Ectodermal cell (in vitro differentiated cells): ENCODE data around the gene PRDM16.

Source experiments
- H3K27ac ChIP-seq: 2 replicates; pipeline ENCODE4 v1.7.0; 2013; ENCODE audit warnings: mild to moderate bottlenecking, low read depth, low read length; ENCODE audit not compliant: insufficient read depth, poor library complexity, severe bottlenecking
- H3K27me3 ChIP-seq: 2 replicates; pipeline ENCODE4 v1.7.0; 2013; ENCODE audit warnings: mild to moderate bottlenecking, low read length; ENCODE audit not compliant: insufficient read depth, control insufficient read depth, poor library complexity, severe bottlenecking
- H3K36me3 ChIP-seq: one replicate; pipeline ENCODE4 v1.7.0; 2013; ENCODE audit warnings: low read length; ENCODE audit not compliant: control insufficient read depth, insufficient read depth
- H3K4me1 ChIP-seq: one replicate; pipeline ENCODE4 v1.7.0; 2013; ENCODE audit warnings: low read length; ENCODE audit not compliant: control insufficient read depth, insufficient read depth
- H3K4me3 ChIP-seq: 2 replicates; pipeline ENCODE4 v1.7.0; 2013; ENCODE audit warnings: low read depth, low read length, control low read depth; ENCODE audit not compliant: insufficient read depth
- H3K9me3 ChIP-seq: 2 replicates; pipeline ENCODE4 v1.7.0; 2013; ENCODE audit warnings: mild to moderate bottlenecking, low read length, moderate library complexity; ENCODE audit not compliant: control insufficient read depth
- WGBS, 2 experiments: methylation state at CpG; one replicate each; pipeline ENCODE4 v1.1.7; 2013; ENCODE audit warnings: missing lambda C conversion rate in 2 of 2; 5-methylcytosine and 5-hydroxymethylcytosine counted together

The PRDM16 gene

DNA sequence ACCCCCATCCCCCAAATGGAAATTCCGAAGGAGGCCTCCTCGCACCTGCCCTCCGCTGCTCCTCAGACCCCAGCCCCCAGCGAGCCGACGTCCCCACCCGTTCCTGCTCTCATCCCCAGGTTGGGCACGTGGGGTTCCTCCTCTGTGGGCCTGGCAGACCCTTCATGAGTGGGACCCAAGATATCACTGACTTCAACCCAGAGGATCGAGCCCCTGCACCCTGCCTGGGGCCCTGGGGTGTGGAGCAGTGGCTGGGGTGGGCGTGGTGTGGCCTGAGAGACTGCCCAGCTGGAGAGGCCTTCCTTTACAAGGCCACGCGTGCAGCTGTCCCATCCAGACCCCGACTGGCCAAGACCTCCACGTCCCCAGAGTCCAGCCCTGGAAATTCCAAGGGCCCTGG, 367.9 kb downstream of the PRDM16 start:
- peaks cover 22% of the 10 kb centered on the region for H3K4me1 ChIP-seq
- H3K27me3 ChIP-seq, result no peaks in the 10 kb centered on the region
- H3K9me3 ChIP-seq, result no peaks in the 10 kb centered on the region
- H3K36me3 ChIP-seq, result no peaks in the 10 kb centered on the region
- no peak overlapping the region for H3K4me3 ChIP-seq
- no peak overlapping the region for H3K27ac ChIP-seq
- WGBS, 2 experiments, result 93 to 95% methylated on average over 14 of the region's 14 CpGs

DNA sequence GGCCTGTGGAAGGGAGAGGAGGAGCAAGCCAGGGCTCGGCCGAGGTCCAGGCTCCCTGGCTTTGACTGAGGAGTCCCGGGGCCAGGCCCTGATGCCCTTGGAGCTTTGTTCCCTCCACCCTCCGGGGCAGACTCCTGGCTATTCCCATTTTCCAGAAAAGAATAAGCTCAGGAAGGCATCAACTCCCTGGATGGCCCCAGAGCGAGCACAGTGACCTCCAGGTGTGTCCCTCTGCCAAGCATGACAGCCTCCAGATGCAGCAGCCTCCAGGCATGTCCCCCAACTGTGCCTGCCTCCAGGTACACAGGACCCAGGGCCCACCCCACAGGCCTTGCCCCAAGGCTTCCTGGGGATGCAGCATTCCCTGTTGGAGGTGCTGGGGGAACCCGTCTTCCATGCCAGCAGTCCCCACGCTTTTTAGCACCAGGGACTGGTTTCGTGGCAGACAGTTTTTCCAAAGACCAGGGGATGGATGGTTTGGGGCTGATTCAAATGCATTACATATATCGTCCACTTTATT, 369.7 kb downstream of the PRDM16 start:
- 86 to 89% methylated on average over 8 to 9 of the region's 9 CpGs for WGBS, 2 experiments
- H3K4me1 ChIP-seq, result peaks cover 22% of the 10 kb centered on the region
- no peak overlapping the region for H3K27ac ChIP-seq
- H3K4me3 ChIP-seq, result no peak overlapping the region
- H3K27me3 ChIP-seq, result no peaks in the 10 kb centered on the region
- no peaks in the 10 kb centered on the region for H3K36me3 ChIP-seq
- no peaks in the 10 kb centered on the region for H3K9me3 ChIP-seq

DNA sequence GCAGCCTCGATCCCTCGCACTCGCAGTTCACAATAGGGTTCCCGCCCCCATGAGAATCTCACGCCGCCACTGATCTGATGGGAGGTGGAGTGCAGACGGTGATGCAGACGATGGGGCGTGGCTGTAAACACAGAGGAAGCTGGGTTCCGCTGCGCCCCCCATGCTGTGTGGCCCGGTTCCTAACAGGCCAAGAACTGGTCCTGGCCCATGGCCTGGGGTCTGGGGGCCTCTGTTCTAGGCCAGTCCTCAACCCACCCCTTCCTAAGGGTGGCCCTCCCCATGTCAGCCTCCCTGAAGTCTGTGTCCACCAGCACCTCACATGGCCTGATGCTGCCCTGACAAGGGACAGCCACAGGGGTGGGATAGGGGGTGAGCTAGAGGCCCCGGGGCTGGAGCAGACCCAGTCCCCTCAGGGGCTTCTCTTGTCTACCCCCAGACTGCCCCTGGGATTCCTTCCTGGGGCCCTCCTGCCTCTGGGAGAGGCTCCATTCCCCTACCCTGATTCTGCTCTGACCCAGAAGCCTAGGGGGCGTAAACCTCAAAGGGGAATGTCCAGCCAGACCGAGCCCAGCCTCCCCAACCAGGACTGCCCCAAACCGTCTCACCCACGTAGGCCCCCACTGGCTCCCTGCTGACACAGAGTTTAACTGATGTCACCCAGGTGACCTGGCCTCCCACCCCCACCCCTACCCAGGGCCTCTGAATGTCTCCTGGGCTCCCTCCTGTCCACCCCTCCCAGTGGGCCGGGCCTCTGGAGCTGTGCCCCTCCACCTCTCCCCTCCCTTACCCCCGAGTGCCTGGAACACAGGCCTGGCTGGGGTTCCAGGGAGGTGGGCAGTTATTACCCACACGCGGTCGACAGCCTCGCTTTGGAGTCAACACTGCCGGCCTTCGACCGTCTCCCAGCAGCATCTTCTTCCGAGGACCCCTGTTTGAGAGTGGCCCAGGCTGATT, 370.6 kb downstream of the PRDM16 start:
- no peaks in the 10 kb centered on the region for H3K9me3 ChIP-seq
- H3K4me1 ChIP-seq, result peaks cover 22% of the 10 kb centered on the region
- 78 to 82% methylated on average over 27 of the region's 27 CpGs for WGBS, 2 experiments
- no peaks in the 10 kb centered on the region for H3K36me3 ChIP-seq
- H3K27ac ChIP-seq, result no peak overlapping the region
- no peak overlapping the region for H3K4me3 ChIP-seq
- H3K27me3 ChIP-seq, result no peaks in the 10 kb centered on the region

DNA sequence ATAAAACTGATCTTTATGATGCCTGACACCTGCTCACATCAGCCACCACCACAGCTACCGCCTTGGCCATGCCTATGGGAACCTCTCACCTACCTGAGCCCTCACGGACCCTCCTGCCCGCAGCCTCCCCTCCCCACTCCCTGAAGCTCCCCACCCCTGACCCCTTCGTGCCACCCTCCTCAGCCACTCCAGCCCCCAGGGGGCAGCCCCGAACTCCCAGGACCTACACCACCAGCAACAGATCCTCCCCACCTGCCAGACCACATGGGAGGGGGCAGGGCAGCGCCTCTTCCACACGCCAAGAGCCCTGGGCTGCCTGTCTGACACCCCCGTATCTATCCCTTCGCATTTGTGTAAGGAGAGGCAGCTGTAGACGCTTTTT, 371.3 kb downstream of the PRDM16 start:
- 76 to 77% methylated on average over 10 of the region's 10 CpGs for WGBS, 2 experiments
- H3K27me3 ChIP-seq, result no peaks in the 10 kb centered on the region
- no peaks in the 10 kb centered on the region for H3K9me3 ChIP-seq
- no peak overlapping the region for H3K4me3 ChIP-seq
- H3K27ac ChIP-seq, result no peak overlapping the region
- H3K36me3 ChIP-seq, result no peaks in the 10 kb centered on the region
- peaks cover 22% of the 10 kb centered on the region for H3K4me1 ChIP-seq

DNA sequence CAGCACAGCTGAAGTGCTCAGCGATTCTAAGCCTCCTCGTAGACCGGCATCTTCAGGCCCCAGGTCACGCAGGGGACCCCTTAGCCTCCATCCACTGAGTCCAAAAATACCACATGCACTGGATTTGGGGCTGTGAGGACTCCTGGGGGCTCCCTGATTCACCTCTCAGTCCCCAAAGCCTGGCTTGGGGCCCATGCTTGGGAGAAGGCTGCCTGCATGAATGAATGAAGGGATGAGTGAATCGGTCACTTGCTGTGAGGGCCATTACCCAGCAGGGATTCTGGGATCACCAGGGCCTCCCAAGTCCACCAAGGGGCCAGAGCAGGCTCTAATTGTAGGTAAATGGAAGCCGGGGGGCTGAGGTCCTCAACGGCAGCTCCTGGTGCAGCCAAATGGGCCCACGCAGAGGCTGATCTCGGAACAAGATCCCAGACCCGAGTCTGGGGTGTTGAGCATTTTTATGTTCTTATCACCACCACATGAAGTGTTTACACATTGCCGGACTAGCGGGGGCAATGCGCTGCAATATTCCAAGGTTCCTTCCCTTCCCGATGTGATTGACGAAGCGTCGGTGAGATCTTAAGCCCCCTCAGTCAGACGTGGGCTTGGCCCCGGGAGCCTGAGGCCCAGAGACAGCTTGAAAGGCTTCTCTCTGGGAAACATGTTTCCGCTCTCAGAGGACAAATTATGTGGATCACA, 371.9 kb downstream of the PRDM16 start:
- Histone ChIP-seq H3K9me3 (no peaks in the 10 kb centered on the region), H3K27ac (peak overlapping the region; percentile 67), H3K27me3 (no peaks in the 10 kb centered on the region), H3K4me1 (peaks cover 22% of the 10 kb centered on the region), H3K4me3 (no peak overlapping the region), H3K36me3 (no peaks in the 10 kb centered on the region)
- 84 to 87% methylated on average over 20 of the region's 20 CpGs for WGBS, 2 experiments

DNA sequence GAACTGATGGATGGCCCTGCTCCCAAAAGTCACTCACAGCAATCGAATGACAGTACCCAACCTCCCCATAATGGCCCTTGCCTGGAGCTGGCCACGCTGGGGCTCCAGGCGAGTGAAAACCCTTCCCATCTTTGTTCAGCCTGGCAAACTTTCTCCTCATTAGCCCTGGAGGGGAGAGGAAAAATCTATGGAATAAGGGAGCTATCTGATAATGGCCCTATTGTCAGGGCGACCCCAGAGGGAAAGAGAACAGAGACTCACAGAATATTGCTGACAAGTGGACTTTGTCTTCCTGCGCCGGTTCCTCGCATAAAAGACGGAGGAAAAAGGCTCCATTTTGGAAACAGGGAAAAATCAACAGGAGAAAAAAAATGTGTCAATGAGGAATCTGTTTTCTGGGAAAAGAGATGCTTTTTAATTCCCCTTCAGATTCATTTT, 372.4 kb downstream of the PRDM16 start:
- Histone ChIP-seq H3K4me1 (peaks cover 22% of the 10 kb centered on the region), H3K9me3 (no peaks in the 10 kb centered on the region), H3K27me3 (no peaks in the 10 kb centered on the region), H3K27ac (peak overlapping the region; percentile 81), H3K36me3 (no peaks in the 10 kb centered on the region), H3K4me3 (no peak overlapping the region)
- 73 to 76% methylated on average over 8 of the region's 8 CpGs for WGBS, 2 experiments

DNA sequence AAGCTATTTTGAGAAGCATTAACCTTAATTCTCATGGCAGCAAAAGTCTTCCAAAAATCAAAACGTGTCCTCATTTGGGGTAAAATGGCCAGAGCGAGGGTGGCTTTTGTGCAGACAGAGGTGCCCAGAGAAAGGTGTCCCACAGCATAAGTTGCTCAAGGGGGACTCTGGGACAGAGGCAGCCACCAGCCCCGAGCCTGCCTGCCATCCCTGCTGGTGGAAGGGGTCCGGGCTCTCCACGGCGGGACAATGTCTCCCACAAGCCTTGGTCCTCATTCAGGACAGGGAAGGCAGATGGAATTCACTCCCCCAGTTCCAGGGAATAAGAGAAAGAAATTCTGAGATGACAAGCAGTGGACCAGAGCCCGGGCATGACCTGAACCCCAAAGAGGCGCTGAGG, 372.9 kb downstream of the PRDM16 start:
- 92 to 93% methylated on average over 8 of the region's 8 CpGs for WGBS, 2 experiments
- no peaks in the 10 kb centered on the region for H3K36me3 ChIP-seq
- no peaks in the 10 kb centered on the region for H3K9me3 ChIP-seq
- H3K27ac ChIP-seq, result peak overlapping the region; percentile 81
- H3K4me3 ChIP-seq, result no peak overlapping the region
- no peaks in the 10 kb centered on the region for H3K27me3 ChIP-seq
- peaks cover 22% of the 10 kb centered on the region for H3K4me1 ChIP-seq

DNA sequence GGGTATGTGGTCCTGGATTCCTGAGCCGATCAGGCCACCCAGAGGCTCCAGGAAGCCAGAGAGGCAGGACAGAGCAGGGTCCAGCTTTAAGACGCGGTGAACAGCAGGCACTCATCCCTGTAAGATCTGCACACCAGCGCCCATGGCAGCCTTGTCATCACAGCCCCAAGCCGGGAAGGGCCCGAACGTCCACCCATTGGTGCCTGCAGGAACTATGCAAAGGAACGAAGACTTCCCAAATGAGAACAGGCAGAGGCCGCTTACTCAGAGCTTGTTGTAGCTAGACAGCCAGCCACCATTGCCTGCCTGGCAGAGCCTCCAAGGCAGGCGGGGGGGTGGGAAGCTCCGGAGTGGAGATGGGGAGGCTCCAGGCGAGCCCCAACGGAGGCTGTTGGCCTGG, 373.3 kb downstream of the PRDM16 start:
- Histone ChIP-seq H3K4me1 (peaks cover 22% of the 10 kb centered on the region), H3K36me3 (no peaks in the 10 kb centered on the region), H3K9me3 (no peaks in the 10 kb centered on the region), H3K27ac (no peak overlapping the region), H3K4me3 (no peak overlapping the region), H3K27me3 (no peaks in the 10 kb centered on the region)
- 87% methylated on average over 13 of the region's 13 CpGs for WGBS, 2 experiments

DNA sequence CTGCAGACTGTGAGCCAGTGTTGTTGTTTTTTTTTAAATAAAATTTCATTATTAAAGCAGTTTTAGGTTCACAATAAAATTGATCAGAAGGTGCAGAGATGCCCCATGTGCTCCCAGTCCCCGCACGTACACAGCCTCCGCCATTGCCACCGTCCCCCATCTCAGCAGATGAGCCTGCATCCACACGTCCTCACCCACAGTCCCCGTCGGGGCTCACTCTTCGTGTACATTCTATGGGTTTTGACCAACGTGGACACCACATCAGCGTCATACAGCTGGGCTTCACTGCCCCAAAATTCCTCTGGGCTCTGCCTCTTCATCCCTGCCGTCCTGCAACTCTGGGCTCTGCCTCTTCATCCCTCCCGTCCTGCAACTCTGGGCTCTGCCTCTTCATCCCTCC, 373.9 kb downstream of the PRDM16 start:
- 91 to 92% methylated on average over 12 of the region's 12 CpGs for WGBS, 2 experiments

DNA sequence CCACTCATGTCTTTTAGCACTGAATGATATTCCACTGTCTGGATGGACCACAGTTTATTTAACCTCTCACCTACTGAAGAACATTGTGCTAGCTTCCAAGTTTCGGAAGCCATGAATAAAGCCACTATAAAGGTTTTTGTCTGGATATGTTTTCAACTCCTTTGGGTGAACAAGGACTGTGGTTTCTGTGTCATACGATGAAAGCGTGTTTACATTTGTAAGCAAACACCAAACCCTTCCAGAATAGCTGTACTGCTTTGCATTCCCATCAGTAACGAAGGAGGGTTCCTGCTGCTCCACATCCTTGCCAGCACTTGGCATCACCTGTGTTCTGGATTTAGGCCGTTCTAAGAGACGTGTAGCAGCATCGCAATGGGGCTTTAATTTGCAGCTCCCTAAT, 374.8 kb downstream of the PRDM16 start:
- no peak overlapping the region for H3K4me3 ChIP-seq
- no peaks in the 10 kb centered on the region for H3K36me3 ChIP-seq
- H3K9me3 ChIP-seq, result no peaks in the 10 kb centered on the region
- H3K4me1 ChIP-seq, result peaks cover 22% of the 10 kb centered on the region
- no peak overlapping the region for H3K27ac ChIP-seq
- peaks cover 2% of the 10 kb centered on the region for H3K27me3 ChIP-seq
- WGBS, 2 experiments, result 95 to 96% methylated on average over 7 of the region's 7 CpGs

More for the DNA sequence above, 373.9 kb downstream of the PRDM16 start:
- H3K9me3 ChIP-seq, result no peaks in the 10 kb centered on the region
- peaks cover 22% of the 10 kb centered on the region for H3K4me1 ChIP-seq
- no peaks in the 10 kb centered on the region for H3K27me3 ChIP-seq
- no peak overlapping the region for H3K27ac ChIP-seq
- H3K4me3 ChIP-seq, result no peak overlapping the region
- no peaks in the 10 kb centered on the region for H3K36me3 ChIP-seq
